ENCODE measurements around the gene EPB41L4B.

EPB41L4B gene

GRCh38 chr9:109305801-109306200 lies 15.1 kb downstream of the EPB41L4B start:
- no peak for DNase-seq (ENCODE audit: low spot score)
- TF ChIP-seq CTCF (IDR thresholded peaks at IDR 0.05; ENCODE audit: extremely low read depth, insufficient read depth, missing control alignments) = no peak
- in situ Hi-C loops (cut with MboI; ENCODE audit: low pct_unique_long_range_greater_than_20kb, low sequenced_read_pairs, unreplicated experiment) = no loop called here

GRCh38 chr9:109304347-109304746 lies 16.5 kb downstream of the EPB41L4B start:
- no peak for TF ChIP-seq CTCF (IDR thresholded peaks at IDR 0.05; ENCODE audit: extremely low read depth, insufficient read depth, missing control alignments)
- in situ Hi-C loops (cut with MboI; ENCODE audit: low pct_unique_long_range_greater_than_20kb, low sequenced_read_pairs, unreplicated experiment) = no loop called here
- DNase-seq (ENCODE audit: low spot score) = no peak

GRCh38 chr9:109303900-109304299 lies 17.0 kb downstream of the EPB41L4B start:
- in situ Hi-C loops (cut with MboI; ENCODE audit: low pct_unique_long_range_greater_than_20kb, low sequenced_read_pairs, unreplicated experiment) = no loop called here
- no peak for DNase-seq (ENCODE audit: low spot score)
- no peak for TF ChIP-seq CTCF (IDR thresholded peaks at IDR 0.05; ENCODE audit: extremely low read depth, insufficient read depth, missing control alignments)

- TF ChIP-seq CTCF (IDR thresholded peaks at IDR 0.05; ENCODE audit: extremely low read depth, insufficient read depth, missing control alignments) = no peak
- no peak for DNase-seq (ENCODE audit: low spot score)
- in situ Hi-C loops (cut with MboI; ENCODE audit: low pct_unique_long_range_greater_than_20kb, low sequenced_read_pairs, unreplicated experiment) = no loop called here
Measured at GRCh38 chr9:109302606-109303005, 18.3 kb downstream of the EPB41L4B start.

GRCh38 chr9:109301012-109301411 lies 19.8 kb downstream of the EPB41L4B start:
- no peak for TF ChIP-seq CTCF (IDR thresholded peaks at IDR 0.05; ENCODE audit: extremely low read depth, insufficient read depth, missing control alignments)
- in situ Hi-C loops (cut with MboI; ENCODE audit: low pct_unique_long_range_greater_than_20kb, low sequenced_read_pairs, unreplicated experiment) = no loop called here
- DNase-seq (ENCODE audit: low spot score) = no peak

GRCh38 chr9:109299891-109300290 lies 21.0 kb downstream of the EPB41L4B start:
- no peak for DNase-seq (ENCODE audit: low spot score)
- in situ Hi-C loops (cut with MboI; ENCODE audit: low pct_unique_long_range_greater_than_20kb, low sequenced_read_pairs, unreplicated experiment) = no loop called here
- no peak for TF ChIP-seq CTCF (IDR thresholded peaks at IDR 0.05; ENCODE audit: extremely low read depth, insufficient read depth, missing control alignments)

GRCh38 chr9:109297899-109298298 lies 23.0 kb downstream of the EPB41L4B start:
- no peak for TF ChIP-seq CTCF (IDR thresholded peaks at IDR 0.05; ENCODE audit: extremely low read depth, insufficient read depth, missing control alignments)
- DNase-seq (ENCODE audit: low spot score) = no peak
- in situ Hi-C loops (cut with MboI; ENCODE audit: low pct_unique_long_range_greater_than_20kb, low sequenced_read_pairs, unreplicated experiment) = no loop called here

All from GM13977 (cell line).